Dedifferentiated amniotic fluid mesenchymal stem cell (primary cell): ENCODE measurements around the gene SPACA4.
A peak's percentile ranks its signal among the peaks of the same experiment; 100 is the strongest.

Source experiments
- DNase-seq: peaks from one replicate; pipeline ENCODE4 v3.0.0-alpha.2; 2016; ENCODE audit errors: extremely low spot score

Gene SPACA4

GRCh38 chr19:48633148-48634035 lies 26.9 kb downstream of the SPACA4 start:
- DNase-seq: no peak

GRCh38 chr19:48634036-48634342 lies 27.4 kb downstream of the SPACA4 start:
- no peak for DNase-seq

DNA sequence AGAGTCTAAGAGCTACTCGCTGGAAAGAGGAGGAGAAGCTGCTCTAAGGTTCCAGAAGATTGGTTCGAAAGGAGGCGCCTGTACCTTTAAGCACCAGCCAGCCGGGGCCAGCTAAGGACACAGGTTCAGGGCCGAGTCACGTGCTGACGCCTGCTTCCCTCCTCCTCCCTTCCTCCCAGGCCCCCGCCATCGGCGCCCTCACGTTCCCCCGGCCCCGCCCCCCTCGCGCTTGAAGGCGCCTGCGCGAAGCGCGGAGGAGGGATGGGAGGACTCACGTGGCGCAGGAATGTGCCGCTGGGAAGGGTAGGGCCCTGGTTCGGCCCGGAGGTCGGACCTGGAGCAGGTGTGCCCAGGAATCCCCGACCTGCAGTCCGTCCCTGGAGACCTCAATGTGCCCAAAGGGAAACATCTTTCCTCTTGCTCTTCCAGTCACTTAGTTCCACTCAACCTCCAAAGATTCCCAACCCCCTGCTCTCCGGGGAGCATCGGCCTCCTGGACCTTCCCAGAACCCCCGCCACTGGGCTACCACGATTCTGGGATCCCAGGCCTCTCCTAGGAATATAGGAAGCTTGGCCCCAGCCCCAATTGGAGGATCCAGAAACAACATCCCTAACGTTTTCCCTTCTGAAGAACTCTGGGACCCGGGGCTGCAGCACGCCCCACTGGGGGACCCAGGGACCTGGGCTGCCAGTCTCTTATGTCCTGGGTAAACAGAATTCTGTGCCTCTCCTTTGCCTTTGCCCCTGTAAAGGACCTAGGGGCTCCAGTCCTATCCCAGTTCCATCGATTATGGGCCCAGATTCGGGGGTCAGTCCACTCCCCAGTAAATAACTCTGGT lies 28.1 kb downstream of the SPACA4 start:
- peak; percentile 74 for DNase-seq

- DNase-seq: no peak
Observed at GRCh38 chr19:48635263-48635965, 28.9 kb downstream of the SPACA4 start.

DNA sequence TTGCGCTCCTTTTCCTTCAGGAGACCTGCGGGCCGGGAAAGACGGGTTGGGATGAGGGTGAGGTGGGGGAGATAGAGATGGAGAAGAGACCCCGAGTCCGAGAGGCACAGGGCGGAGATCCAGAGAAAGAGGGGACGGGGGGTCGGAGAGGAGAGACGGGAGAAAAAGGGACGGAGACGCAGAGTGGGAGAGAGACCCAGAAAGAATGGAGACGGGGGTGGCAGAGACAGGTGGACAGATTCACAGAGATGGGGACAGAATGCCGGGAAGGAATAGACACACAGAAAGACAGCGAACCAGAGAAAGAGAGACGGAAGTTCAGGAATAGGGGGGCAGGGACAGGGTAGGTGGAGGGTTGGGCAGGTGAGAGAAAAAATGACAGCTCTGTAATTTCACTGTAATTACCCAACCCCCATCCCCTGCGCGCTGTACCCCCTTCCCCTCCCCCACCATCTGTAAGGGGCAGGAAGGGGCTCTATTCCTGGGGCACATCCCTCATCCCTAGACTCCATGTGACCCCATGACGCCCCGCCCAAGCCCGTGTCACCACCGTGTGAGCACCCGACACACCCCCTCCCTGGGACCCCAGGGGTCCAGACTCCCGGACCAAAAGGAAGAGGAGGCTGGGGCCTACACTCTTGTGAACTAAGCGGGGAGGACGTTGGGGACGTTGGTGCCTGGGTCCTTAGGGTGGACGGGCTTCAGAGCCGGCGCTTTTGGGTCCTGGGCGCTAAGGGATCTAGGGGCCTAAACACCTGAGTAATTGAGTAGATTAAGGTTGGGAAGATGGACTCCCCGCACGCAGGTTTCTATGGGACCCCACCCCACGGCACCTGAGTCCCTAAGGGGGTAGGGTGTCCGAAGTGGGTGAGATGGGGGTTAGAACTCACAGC lies 29.7 kb downstream of the SPACA4 start:
- no peak for DNase-seq

- no peak for DNase-seq
Observed at GRCh38 chr19:48636859-48637448, 30.4 kb downstream of the SPACA4 start, which contains the start of gene DBP. Gene DBP, minus strand, starts transcription at chr19:48637379. Its CDS starts 385 bp downstream, at chr19:48636994.

GRCh38 chr19:48637449-48637947 lies 31.0 kb downstream of the SPACA4 start:
- DNase-seq: peak; percentile 98

DNA sequence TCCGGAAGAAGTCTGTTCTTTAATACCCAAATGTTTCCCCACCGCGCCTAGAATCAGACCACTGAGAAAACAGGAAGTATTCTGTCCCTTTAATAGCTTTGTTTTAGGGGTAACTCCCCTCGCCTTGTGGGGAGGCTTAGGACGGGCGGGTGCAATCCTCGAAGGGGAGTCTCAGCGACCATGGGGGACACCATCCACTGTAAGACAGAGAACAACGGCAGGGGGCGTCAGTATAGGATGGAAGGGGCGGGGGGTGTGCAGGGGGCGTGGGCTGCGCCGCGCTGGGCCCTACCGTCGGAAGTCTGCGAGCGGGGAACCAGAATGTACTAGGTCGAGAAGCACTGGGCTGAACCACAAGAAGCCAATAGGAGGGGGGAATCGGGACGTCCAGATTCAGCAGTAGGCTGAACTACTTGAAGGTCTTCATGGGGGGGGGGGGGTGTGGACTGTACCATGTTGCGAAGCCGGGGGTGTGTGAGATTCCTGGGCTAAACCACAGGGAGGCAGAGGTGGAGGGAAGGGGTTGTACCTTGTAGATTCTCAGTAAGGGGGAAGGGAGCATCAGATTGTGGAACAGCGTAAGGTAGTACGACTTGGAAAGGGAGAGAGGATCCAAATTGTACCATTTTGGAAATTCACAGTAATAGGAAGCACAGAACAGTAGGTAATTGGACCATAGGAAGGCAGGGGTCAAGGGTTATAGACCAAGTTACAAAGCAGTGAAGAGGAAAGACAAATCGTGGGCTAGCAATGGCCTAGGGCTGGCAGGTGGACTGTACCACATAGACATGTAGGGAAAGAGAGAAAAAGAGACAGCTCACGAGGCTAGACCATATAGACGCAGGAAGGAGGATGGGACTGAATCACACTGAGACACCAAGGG lies 31.6 kb downstream of the SPACA4 start:
- DNase-seq: peak; percentile 94

- DNase-seq: no peak
Observed at GRCh38 chr19:48638831-48639381, 32.4 kb downstream of the SPACA4 start.

DNA sequence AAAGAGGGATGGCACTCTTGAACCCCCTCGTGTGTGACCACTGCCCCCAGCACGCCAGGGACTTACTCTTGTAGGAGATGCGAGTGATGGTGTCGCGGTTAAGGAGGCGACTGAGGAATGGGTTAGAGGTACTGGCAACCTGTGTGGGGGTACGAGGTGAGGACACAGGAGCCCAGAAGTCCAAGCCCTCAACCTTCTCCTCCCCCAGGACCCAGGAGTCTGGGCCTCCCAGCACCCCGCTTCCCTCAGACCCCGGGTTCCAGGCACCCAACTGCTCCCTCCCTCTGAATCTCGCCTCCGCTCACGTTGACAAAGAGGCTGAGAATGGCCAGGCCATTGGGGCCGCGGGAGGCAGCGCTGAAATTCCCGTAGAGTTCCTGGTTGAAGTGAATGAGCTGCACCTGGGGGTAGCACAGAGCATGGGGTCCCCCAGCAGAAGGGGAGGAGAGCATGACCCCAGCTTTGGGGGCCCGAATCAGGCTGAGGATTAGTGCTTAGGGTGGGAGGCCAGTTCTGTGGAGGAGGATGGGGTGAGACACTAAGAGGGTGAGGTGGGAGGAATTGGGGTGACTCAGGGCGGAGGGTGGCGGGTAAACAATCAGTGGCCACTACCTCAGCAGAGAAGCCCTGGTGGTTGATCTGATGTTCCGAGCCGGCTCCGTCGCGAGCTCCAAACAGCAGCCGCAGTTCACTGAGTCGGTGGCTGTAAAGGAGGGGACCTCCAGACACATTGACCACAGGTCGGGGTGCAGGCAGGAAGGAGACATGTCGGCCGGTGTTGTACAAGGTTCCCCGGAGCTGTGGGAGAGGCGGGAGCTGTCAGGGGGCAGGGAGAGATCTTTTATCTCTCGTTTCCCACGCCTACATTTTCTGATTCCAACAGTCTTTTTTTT lies 33.2 kb downstream of the SPACA4 start:
- DNase-seq: no peak

- no peak for DNase-seq
Observed at GRCh38 chr19:48641850-48642249, 35.3 kb downstream of the SPACA4 start.

- no peak for DNase-seq
Observed at GRCh38 chr19:48642862-48643261, 36.3 kb downstream of the SPACA4 start.

GRCh38 chr19:48644355-48644754 lies 37.8 kb downstream of the SPACA4 start:
- no peak for DNase-seq

DNA sequence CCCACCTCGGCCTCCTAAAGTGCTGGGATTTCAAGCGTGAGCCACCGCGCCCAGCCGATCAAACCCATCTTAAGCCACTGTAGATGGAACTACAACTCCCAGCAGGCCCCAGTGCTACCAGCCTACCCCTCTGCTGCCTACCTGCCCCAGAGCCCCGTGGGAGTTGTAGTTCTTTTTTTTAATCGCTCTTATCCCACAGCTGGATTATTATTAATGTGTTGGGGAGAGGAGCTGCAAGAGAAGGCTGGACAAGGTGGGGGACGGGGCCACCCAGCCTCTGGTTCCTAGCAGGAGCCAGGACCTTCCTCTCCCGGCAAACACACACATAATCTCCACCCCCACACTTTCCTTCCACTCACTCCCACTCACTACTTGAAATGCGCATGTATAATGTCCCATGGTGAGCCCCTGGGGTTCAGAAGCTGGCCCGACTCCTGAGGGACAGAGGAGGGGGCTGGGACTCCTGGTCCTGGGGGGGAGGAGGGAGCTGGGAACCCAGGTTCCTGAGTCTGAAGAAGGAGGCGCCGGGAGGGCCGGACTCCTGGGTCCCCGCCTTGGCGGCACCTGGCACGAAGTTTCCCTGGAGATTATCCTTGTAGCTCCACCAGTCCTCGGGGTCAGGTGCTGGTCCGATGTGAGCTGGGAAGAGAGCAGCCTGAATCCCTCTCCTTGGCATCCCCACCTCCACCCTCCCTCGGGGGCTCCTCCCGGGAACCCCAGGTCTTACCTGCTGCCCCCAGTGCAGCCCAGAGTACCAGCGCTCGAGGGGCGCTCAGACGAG lies 38.5 kb downstream of the SPACA4 start:
- peak; percentile 60 for DNase-seq

GRCh38 chr19:48645620-48646000 lies 39.1 kb downstream of the SPACA4 start:
- no peak for DNase-seq

- peak; percentile 67 for DNase-seq
Observed at GRCh38 chr19:48646001-48646721, 39.6 kb downstream of the SPACA4 start, which contains the start of gene CA11. Gene CA11, minus strand, starts transcription at chr19:48646187. Its CDS starts 555 bp downstream, at chr19:48645632.
